ENCODE measurements around the gene LHX6. TPM values are rescaled to one million over a fixed set of nuclear protein-coding genes. Genes with fewer than 3 reads are reported as not detected.

Gene LHX6
- total RNA-seq, 1 experiment from 2014 or later: 6.1 TPM

- no peaks in the 10 kb centered on the region for H3K27me3 ChIP-seq
- no peak for DNase-seq
Observed at GRCh38 chr9:122254761-122255160, 26.0 kb upstream of the LHX6 start.

GRCh38 chr9:122252796-122253195, 24.0 kb upstream of the LHX6 start:
- no peaks in the 10 kb centered on the region for H3K9me3 ChIP-seq (replicated peaks)
- no peak overlapping the region for H3K27ac ChIP-seq
- H3K4me1 ChIP-seq: no peaks in the 10 kb centered on the region; the same call in 1 of the 2 replicates
- DNase-seq: no peak
- peaks cover 51% of the 10 kb centered on the region for H3K36me3 ChIP-seq
- H3K4me3 ChIP-seq: no peak overlapping the region
- no peaks in the 10 kb centered on the region for H3K27me3 ChIP-seq

More at GRCh38 chr9:122254761-122255160, 26.0 kb upstream of the LHX6 start:
- Histone ChIP-seq H3K27ac (no peak overlapping the region), H3K36me3 (peaks cover 47% of the 10 kb centered on the region), H3K9me3 (replicated peaks) (no peaks in the 10 kb centered on the region), H3K4me3 (no peak overlapping the region), H3K4me1 (no peaks in the 10 kb centered on the region; the same call in 1 of the 2 replicates)

- H3K4me1 ChIP-seq: no peaks in the 10 kb centered on the region; the same call in 1 of the 2 replicates
- no peaks in the 10 kb centered on the region for H3K9me3 ChIP-seq (replicated peaks)
- no peaks in the 10 kb centered on the region for H3K27me3 ChIP-seq
- DNase-seq: no peak
- H3K4me3 ChIP-seq: no peak overlapping the region
- H3K36me3 ChIP-seq: peaks cover 58% of the 10 kb centered on the region
- no peak overlapping the region for H3K27ac ChIP-seq
Observed at GRCh38 chr9:122251351-122251750, 22.6 kb upstream of the LHX6 start.

GRCh38 chr9:122248448-122248865, 19.7 kb upstream of the LHX6 start:
- H3K9me3 ChIP-seq (replicated peaks): no peaks in the 10 kb centered on the region
- H3K36me3 ChIP-seq: peaks cover 80% of the 10 kb centered on the region
- H3K27me3 ChIP-seq: no peaks in the 10 kb centered on the region
- DNase-seq: no peak
- no peaks in the 10 kb centered on the region; the same call in 1 of the 2 replicates for H3K4me1 ChIP-seq
- H3K4me3 ChIP-seq: no peak overlapping the region
- no peak overlapping the region for H3K27ac ChIP-seq

GRCh38 chr9:122246666-122247065, 17.9 kb upstream of the LHX6 start:
- Histone ChIP-seq H3K9me3 (replicated peaks) (no peaks in the 10 kb centered on the region), H3K36me3 (peaks cover 76% of the 10 kb centered on the region), H3K4me3 (no peak overlapping the region)

GRCh38 chr9:122244349-122244748, 15.6 kb upstream of the LHX6 start:
- Histone ChIP-seq H3K27ac (no peak overlapping the region), H3K36me3 (peaks cover 73% of the 10 kb centered on the region)
- DNase-seq: no peak

More at GRCh38 chr9:122246666-122247065, 17.9 kb upstream of the LHX6 start:
- Histone ChIP-seq H3K4me1 (no peaks in the 10 kb centered on the region), H3K27ac (no peak overlapping the region), H3K27me3 (no peaks in the 10 kb centered on the region)
- no peak for DNase-seq

GRCh38 chr9:122239722-122240121, 11.0 kb upstream of the LHX6 start:
- Histone ChIP-seq H3K27me3 (no peaks in the 10 kb centered on the region), H3K36me3 (peaks cover 39% of the 10 kb centered on the region), H3K9me3 (replicated peaks) (no peaks in the 10 kb centered on the region), H3K4me3 (no peak overlapping the region), H3K4me1 (no peaks in the 10 kb centered on the region), H3K27ac (no peak overlapping the region)
- DNase-seq: no peak

More at GRCh38 chr9:122244349-122244748, 15.6 kb upstream of the LHX6 start:
- H3K4me1 ChIP-seq: no peaks in the 10 kb centered on the region
- no peaks in the 10 kb centered on the region for H3K27me3 ChIP-seq
- H3K9me3 ChIP-seq (replicated peaks): no peaks in the 10 kb centered on the region
- no peak overlapping the region for H3K4me3 ChIP-seq

GRCh38 chr9:122236681-122237080, 7.9 kb upstream of the LHX6 start:
- Histone ChIP-seq H3K27ac (no peak overlapping the region), H3K9me3 (replicated peaks) (no peaks in the 10 kb centered on the region), H3K36me3 (peaks cover 14% of the 10 kb centered on the region), H3K27me3 (0 out of 2 replicates have a peak, but pooled peaks cover 2% of the 10 kb centered on the region), H3K4me3 (no peak overlapping the region), H3K4me1 (peaks cover 3% of the 10 kb centered on the region; the same call in 1 of the 2 replicates)
- no peak for DNase-seq

GRCh38 chr9:122234022-122234748, 5.4 kb upstream of the LHX6 start:
- no peaks in the 10 kb centered on the region for H3K36me3 ChIP-seq
- H3K9me3 ChIP-seq (replicated peaks): no peaks in the 10 kb centered on the region
- H3K27ac ChIP-seq: no peak overlapping the region
- no peak overlapping the region for H3K4me3 ChIP-seq
- H3K4me1 ChIP-seq: peaks cover 3% of the 10 kb centered on the region; the same call in 1 of the 2 replicates
- DNase-seq: no peak
- H3K27me3 ChIP-seq: peaks cover 18% of the 10 kb centered on the region; the same call in 1 of the 2 replicates

- H3K27ac ChIP-seq: no peak overlapping the region
- H3K4me1 ChIP-seq: peaks cover 3% of the 10 kb centered on the region; the same call in 1 of the 2 replicates
- H3K36me3 ChIP-seq: no peaks in the 10 kb centered on the region
- H3K9me3 ChIP-seq (replicated peaks): no peaks in the 10 kb centered on the region
- peaks cover 19% of the 10 kb centered on the region; the same call in 1 of the 2 replicates for H3K27me3 ChIP-seq
- no peak for DNase-seq
- no peak overlapping the region for H3K4me3 ChIP-seq
Observed at GRCh38 chr9:122232796-122233306, 4.1 kb upstream of the LHX6 start.

- H3K9me3 ChIP-seq (replicated peaks): no peaks in the 10 kb centered on the region
- H3K4me1 ChIP-seq: peaks cover 3% of the 10 kb centered on the region; the same call in 1 of the 2 replicates
- peak overlapping the region; percentile 67 for H3K4me3 ChIP-seq
- peaks cover 19% of the 10 kb centered on the region; the same call in 1 of the 2 replicates for H3K27me3 ChIP-seq
- no peaks in the 10 kb centered on the region for H3K36me3 ChIP-seq
- DNase-seq: no peak
- H3K27ac ChIP-seq: no peak overlapping the region; the same call in 1 of the 2 replicates
Observed at GRCh38 chr9:122229485-122229837, 704 bp upstream of the LHX6 start.

GRCh38 chr9:122228191-122228567, 578 bp downstream of the LHX6 start:
- peak in 1 of 2 experiments; percentile 48 for DNase-seq
- Histone ChIP-seq H3K36me3 (no peaks in the 10 kb centered on the region), H3K27ac (no peak overlapping the region), H3K4me3 (peak overlapping the region; percentile 67), H3K9me3 (replicated peaks) (no peaks in the 10 kb centered on the region), H3K4me1 (peaks cover 3% of the 10 kb centered on the region; the same call in 1 of the 2 replicates), H3K27me3 (peaks cover 17% of the 10 kb centered on the region; the same call in 1 of the 2 replicates)

GRCh38 chr9:122227575-122227900, 1.2 kb downstream of the LHX6 start:
- Histone ChIP-seq H3K36me3 (no peaks in the 10 kb centered on the region), H3K4me1 (no peaks in the 10 kb centered on the region), H3K27ac (no peak overlapping the region), H3K9me3 (replicated peaks) (no peaks in the 10 kb centered on the region), H3K27me3 (peaks cover 17% of the 10 kb centered on the region; the same call in 1 of the 2 replicates), H3K4me3 (peak overlapping the region; percentile 67)
- no peak for DNase-seq

GRCh38 chr9:122226758-122227574, 1.8 kb downstream of the LHX6 start:
- no peaks in the 10 kb centered on the region; the same call in 1 of the 2 replicates for H3K4me1 ChIP-seq
- H3K27ac ChIP-seq: no peak overlapping the region
- no peak overlapping the region for H3K4me3 ChIP-seq
- DNase-seq: no peak
- H3K27me3 ChIP-seq: peaks cover 17% of the 10 kb centered on the region; the same call in 1 of the 2 replicates
- no peaks in the 10 kb centered on the region for H3K9me3 ChIP-seq (replicated peaks)
- no peaks in the 10 kb centered on the region for H3K36me3 ChIP-seq
